Measurements from ENCODE around the gene RFTN1.

DNA sequence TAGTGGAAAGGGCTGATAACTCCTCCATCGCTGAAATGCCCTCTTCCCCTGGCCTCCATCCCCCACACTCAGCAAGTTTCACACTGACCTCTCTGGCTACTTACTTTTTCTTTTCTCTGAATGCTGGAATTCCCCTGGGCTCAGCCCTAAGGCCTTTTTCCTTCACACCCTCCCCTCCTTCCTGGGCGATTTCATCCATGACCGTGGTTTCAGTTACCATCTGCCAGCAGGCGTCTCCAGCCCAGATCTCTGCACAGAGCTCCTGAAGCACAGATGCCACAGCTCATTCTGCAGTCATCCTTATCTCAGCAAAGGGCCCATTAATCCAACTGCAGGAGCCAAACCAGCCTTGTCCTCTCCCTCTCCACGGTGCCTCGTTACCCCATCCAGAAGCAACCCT, 114.0 kb downstream of the RFTN1 start:
- peak in 2 of 3 experiments; percentile 7 to 21; a peak in 2 of 6 replicates for TF ChIP-seq CTCF (IDR thresholded peaks at IDR 0.05 in 2 of 3, conservative IDR thresholded peaks at IDR 0.05 in 1 of 3; ENCODE audit: control insufficient read depth in 2 of 3, extremely low read depth in 1 of 3, insufficient read depth in 1 of 3, low read depth in 3 of 3, low read length in 3 of 3)
- no peak for TF ChIP-seq ESRRA (IDR thresholded peaks at IDR 0.05; ENCODE audit: low read length)
- TF ChIP-seq RELA (IDR thresholded peaks at IDR 0.05; ENCODE audit: borderline replicate concordance, partially characterized antibody) = peak; percentile 58
- TF ChIP-seq SPI1 (IDR thresholded peaks at IDR 0.05; ENCODE audit: borderline replicate concordance, insufficient read depth, low read depth, low read length) = no peak
- TF ChIP-seq NFIC (IDR thresholded peaks at IDR 0.05; ENCODE audit: low read depth, low read length) = 0 out of 2 replicates have a peak, but pooled peaks have one; percentile 34
- no peak for TF ChIP-seq ZBTB4 (CRISPR knock-in tag; IDR thresholded peaks at IDR 0.05)
- TF ChIP-seq CREM (IDR thresholded peaks at IDR 0.05; ENCODE audit: low read depth) = no peak
- TF ChIP-seq JUND (IDR thresholded peaks at IDR 0.05; ENCODE audit: low read depth, low read length) = no peak
